NB4 (cell line): Measurements from ENCODE around the gene NHEJ1.
"Not testable (repeated sequence)": the region's sequence is repeated elsewhere in the genome, so short reads cannot be mapped to it uniquely, and the experiment has no call there.

ENCODE experiments used
- DNase-seq: peaks from one replicate; pipeline ENCODE4 v3.0.0; 2010; ENCODE audit warnings: low read depth
- H3K4me3 ChIP-seq: one replicate; pipeline ENCODE4 v1.5.1; 2011; ENCODE audit warnings: mild to moderate bottlenecking, low read depth, low read length, moderate library complexity
- MYC ChIP-seq: IDR thresholded peaks from 2 replicates; pipeline ENCODE4 v1.6.1; 2011; ENCODE audit warnings: low read depth, low read length
- POLR2A ChIP-seq: IDR thresholded peaks from 2 replicates; pipeline ENCODE4 v1.6.1; 2011; ENCODE audit warnings: mild to moderate bottlenecking; ENCODE audit not compliant: insufficient read length; ENCODE audit errors: extremely low read depth
- TF ChIP-seq, protein P1 (sequence below): IDR thresholded peaks from one replicate; pipeline ENCODE4 v1.5.1; 2012; ENCODE audit warnings: low read depth, low read length
- TF ChIP-seq, protein P2 (sequence below): IDR thresholded peaks from 2 replicates; pipeline ENCODE4 v1.6.1; 2011; ENCODE audit warnings: low read depth, low read length

Gene NHEJ1

DNA sequence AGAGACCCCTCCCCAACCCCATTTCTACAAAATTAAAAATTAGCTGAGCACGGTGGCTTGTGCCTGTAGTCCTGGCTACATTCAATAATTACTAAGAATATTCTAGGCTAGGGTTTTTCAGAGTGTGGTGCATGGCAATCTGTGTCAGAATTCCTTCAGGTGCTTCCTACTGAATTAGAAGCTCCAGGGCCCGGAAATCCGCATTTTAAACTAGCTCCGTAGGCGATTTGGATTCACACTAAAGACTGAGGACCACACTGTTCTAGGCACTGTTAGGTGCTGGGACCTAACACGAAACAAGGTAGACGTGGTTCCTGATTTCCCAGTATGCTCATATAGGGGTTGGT, 45.3 kb upstream of the NHEJ1 start:
- peak overlapping the region; percentile 75 for H3K4me3 ChIP-seq
- TF ChIP-seq MYC (no peak), POLR2A (no peak)
- TF ChIP-seq, protein P1, sequence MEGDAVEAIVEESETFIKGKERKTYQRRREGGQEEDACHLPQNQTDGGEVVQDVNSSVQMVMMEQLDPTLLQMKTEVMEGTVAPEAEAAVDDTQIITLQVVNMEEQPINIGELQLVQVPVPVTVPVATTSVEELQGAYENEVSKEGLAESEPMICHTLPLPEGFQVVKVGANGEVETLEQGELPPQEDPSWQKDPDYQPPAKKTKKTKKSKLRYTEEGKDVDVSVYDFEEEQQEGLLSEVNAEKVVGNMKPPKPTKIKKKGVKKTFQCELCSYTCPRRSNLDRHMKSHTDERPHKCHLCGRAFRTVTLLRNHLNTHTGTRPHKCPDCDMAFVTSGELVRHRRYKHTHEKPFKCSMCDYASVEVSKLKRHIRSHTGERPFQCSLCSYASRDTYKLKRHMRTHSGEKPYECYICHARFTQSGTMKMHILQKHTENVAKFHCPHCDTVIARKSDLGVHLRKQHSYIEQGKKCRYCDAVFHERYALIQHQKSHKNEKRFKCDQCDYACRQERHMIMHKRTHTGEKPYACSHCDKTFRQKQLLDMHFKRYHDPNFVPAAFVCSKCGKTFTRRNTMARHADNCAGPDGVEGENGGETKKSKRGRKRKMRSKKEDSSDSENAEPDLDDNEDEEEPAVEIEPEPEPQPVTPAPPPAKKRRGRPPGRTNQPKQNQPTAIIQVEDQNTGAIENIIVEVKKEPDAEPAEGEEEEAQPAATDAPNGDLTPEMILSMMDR = no peak
- TF ChIP-seq, protein P2, sequence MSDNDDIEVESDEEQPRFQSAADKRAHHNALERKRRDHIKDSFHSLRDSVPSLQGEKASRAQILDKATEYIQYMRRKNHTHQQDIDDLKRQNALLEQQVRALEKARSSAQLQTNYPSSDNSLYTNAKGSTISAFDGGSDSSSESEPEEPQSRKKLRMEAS = no peak
- DNase-seq = no peak

DNA sequence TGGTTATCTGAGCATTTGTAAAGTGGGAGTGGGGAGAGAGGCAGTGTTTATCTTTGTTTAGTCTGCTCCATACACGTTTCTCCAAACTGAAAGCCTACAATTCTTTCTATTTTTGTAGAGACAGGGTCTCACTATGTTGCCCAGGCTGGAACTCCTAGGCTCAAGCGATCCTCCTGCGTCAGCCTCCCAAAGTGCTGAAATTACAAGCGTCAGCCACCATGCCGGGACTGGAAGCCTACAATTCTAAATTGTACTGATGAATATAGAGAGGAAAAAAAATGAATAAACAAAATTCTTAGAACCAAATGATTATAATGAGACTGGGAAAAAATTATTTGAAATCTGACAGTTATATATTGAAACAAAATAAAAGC, 44.5 kb upstream of the NHEJ1 start:
- DNase-seq = no peak
- H3K4me3 ChIP-seq = no peak overlapping the region
- no peak for TF ChIP-seq POLR2A
- TF ChIP-seq MYC = no peak
- TF ChIP-seq, protein P2 = no peak
- TF ChIP-seq, protein P1 = no peak

DNA sequence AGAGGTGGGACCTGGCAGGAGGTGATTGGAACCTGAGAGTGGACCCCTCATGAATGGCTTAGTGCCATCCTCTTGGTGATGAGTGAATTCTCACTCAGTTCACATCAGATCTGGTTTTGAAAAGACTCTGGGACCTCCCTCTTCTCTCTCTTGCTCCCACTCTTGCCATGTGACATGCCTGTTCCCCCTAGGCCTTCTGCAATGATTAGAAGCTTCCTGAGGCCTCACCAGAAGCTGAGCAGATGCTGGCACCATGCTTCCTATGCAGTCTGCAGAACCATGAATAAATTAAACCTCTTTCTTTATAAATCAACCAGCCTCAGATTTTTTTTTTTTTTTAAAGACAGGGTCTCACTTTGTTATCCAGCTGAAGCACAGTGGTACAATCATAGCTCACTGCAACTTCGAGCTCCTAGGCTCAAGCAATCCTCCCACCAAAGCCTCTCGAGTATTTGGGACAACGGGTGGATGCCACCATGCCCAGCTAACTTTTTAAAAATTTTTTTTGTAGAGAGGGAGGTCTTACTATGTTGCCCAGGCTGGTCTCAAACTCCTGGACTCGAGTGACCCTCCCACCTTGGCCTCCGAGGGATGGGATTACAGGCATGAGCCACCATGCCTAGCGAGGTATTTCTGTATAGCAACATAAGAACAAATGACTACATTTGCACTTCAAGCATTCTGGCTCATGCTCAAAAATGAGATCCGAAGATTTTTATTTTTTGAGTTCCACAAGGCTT, 44.0 kb upstream of the NHEJ1 start:
- no peak overlapping the region for H3K4me3 ChIP-seq
- no peak for DNase-seq
- TF ChIP-seq, protein P1 = no peak

DNA sequence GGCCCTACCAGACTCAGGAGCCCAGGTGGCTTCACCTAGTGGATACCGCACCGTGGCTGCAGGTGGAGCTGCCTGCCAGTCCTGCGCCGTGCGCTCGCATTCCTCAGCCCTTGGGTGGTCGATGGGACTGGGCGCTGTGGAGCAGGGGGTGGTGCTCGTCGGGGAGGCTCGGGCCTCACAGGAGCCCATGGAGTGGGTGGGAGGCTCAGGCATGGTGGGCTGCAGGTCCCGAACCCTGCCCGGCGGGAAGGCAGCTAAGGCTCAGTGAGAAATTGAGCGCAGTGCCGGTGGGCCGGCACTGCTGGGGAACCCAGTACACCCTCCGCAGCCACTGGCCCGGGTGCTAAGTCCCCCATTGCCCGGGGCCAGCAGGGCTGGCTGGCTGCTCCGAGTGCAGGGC, 40.7 kb upstream of the NHEJ1 start:
- H3K4me3 ChIP-seq, DNase-seq: not testable (repeated sequence)

DNA sequence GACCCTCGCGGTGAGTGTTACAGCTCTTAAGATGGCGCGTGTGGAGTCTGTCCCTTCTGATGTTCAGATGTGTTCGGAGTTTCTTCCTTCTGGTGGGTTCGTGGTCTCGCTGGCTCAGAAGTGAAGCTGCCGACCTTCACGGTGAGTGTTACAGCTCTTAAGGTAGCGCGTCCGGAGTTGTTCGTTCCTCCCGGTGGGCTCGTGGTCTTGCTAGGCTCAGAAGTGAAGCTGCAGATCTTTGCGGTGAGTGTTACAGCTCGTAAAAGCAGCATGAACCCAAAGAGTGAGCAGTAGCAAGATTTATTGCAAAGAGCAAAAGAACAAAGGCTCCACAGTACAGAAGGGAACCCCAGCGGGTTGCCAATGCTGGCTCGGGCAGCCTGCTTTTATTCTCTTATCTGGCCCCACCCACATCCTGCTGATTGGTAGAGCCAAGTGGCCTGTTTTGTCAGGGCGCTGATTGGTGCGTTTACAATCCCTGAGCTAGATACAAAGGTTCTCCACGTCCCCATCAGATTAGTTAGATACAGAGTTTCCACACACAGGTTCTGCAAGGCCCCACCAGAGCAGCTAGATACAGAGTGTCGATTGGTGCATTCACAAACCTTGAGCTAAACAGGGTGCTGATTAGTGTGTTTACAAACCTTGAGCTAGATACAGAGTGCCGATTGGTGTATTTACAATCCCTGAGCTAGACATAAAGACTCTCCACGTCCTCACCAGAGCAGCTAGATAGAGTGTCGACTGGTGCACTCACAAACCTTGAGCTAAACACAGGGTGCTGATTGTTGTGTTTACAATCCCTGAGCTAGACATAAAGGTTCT, 40.1 kb upstream of the NHEJ1 start:
- DNase-seq = peak; percentile 80
- TF ChIP-seq POLR2A = peak; percentile 52
- H3K4me3 ChIP-seq = not testable (repeated sequence)

DNA sequence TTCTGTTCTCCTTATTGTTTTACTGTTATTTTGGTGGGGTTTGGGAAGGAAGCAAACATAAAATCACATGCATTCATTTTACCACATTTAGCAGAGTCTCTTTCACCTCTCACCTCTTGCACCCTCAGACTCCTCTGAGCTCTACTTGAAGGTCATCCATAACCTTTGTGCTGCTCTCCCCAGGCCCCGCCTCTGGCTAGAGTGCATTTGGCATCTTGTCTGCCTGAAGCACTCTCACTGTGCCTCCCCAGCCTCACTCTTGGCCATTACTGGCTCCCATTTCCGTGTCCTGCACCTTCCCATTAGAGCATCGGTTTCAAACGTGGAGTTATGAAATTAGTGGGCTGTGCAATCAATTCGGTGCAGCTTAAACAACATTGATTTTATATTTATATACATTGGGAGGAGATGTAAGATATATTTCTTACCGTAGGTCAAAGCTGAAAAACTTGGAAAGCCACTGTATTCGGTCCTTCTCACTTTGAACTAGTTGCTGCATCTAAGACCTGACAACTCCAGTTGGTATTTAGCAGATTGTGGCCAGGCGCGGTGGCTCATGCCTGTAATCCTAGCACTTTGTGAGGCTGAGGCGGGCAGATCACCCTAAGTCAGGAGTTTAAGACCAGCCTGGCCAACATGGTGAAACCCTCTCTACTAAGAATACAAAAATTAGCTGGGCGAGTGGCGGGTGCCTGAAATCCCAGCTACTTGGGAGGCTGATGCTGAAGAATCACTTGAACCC, 39.0 kb upstream of the NHEJ1 start:
- TF ChIP-seq, protein P1 = no peak
- TF ChIP-seq, protein P2 = no peak
- TF ChIP-seq MYC (no peak), POLR2A (no peak)
- no peak for DNase-seq
- no peak overlapping the region for H3K4me3 ChIP-seq

DNA sequence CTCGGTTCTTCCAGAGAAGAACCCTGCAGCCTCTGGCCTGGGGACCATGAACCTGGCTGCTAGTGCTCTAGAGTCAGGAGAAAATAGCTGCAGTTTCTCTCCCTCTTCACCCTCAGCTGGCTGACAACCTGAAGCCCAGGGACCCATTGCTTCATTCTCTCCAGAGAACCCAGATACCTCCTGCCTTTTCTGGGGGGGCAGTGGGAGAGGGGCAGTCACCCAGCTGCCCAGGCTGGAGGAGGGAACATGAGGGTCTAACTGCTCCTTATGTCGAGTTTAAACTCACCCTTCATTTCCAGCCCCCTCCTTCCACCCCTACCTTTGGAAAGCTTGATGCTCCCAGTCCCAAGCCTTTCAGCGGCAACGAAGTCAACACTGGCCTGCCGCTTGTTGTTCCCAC, 38.4 kb upstream of the NHEJ1 start:
- no peak for DNase-seq
- no peak overlapping the region for H3K4me3 ChIP-seq
- no peak for TF ChIP-seq MYC
- TF ChIP-seq POLR2A = no peak
- TF ChIP-seq, protein P2 = no peak
